GM21529 (cell line): ENCODE measurements around the gene PGAP6.
"Not testable (repeated sequence)": the region's sequence is repeated elsewhere in the genome, so short reads cannot be mapped to it uniquely, and the experiment has no call there.

Experiments
- ATAC-seq: cut with Tn5 transposase; IDR thresholded peaks from one replicate; pipeline ENCODE4 v1.9.1; 2021; ENCODE audit not compliant: unreplicated experiment

Gene PGAP6

DNA sequence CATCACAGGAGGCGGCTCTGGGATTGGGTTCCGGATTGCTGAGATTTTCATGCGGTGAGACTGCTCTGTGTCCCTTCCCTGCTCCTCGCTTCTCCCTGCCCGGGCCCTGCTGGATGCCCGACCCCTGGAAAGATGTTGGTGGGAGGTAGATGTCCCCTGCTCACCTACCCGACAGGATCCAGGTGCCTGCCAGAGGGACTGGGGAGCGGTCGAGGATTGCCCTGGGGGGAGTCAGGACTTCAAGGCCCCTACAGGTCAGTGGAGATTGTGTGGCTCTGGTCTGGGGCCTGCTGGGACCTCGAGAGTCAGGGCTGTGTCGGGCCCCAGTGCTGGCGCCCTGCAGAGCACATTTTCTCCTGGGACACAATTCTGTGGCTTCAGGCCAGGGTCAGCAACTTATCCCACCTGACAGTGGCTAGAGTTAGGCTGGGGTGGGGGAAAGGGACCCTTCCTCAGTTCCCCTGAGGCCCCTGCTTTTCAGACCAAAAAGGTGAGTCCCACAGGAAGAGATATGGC lies 23.3 kb upstream of the PGAP6 start:
- ATAC-seq = no peak

DNA sequence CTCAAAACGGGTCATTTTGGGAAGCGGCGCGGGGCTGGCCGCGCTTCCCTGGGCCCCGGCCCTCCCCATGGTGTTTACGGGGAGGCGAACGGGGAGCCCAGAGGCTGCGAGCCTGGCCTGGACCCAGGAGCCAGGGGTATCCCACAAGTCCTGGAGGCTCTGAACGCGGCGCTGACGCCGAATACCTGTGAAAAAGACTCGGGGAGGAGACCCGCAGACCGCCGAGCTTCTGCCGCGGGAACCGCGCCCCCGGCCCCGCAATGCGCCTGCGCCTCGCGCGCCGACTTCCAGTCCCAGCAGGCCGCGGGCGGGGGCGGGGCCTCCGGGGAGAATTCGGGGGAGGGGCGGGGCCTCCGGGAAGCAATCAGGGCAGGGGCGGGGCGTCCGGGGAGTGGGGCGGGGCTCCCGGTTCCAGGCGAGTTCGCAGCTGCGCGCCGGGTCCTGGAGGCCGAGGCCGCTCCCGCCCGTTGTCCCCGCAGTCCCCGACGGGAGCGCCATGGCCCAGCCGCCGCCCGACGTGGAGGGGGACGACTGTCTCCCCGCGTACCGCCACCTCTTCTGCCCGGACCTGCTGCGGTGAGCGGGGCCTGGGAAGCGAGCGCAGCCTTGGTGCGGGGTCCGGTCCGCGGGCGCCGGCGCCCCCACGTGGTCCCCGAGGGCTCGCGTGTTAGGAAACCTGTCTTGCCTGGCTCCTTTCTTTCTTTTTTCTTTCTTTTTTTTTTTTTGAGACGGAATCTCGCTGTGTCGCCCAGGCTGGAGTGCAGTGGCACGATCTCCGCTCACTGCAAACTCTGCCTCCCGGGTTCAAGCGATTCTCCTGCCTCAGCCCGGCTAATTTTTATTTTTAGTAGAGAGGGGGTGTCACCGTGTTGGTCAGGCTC lies 19.9 kb upstream of the PGAP6 start, which contains the start of gene DECR2:
DECR2 (plus strand) TSS at position 418 of the 881 bp plus-strand sequence; CDS start at position 497, 79 bp downstream.
- ATAC-seq = peak; percentile 57

DNA sequence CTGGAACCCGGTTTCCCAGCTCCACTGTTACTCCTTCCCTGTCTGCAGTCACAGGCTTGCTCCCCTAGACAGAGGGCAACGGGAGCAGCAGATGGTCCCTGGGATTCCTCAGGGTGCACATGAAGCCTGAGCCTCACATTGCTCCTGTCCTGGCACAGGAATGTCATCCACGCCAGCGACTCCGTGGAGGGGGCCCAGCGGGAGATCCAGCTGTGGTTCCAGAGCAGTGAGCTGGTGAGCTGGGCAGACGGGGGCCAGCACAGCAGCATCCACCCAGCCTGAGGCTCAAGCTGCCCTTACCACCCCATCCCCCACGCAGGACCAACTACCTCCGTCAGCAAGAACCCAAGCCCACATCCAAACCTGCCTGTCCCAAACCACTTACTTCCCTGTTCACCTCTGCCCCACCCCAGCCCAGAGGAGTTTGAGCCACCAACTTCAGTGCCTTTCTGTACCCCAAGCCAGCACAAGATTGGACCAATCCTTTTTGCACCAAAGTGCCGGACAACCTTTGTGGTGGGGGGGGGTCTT lies 18.3 kb upstream of the PGAP6 start:
- no peak for ATAC-seq

DNA sequence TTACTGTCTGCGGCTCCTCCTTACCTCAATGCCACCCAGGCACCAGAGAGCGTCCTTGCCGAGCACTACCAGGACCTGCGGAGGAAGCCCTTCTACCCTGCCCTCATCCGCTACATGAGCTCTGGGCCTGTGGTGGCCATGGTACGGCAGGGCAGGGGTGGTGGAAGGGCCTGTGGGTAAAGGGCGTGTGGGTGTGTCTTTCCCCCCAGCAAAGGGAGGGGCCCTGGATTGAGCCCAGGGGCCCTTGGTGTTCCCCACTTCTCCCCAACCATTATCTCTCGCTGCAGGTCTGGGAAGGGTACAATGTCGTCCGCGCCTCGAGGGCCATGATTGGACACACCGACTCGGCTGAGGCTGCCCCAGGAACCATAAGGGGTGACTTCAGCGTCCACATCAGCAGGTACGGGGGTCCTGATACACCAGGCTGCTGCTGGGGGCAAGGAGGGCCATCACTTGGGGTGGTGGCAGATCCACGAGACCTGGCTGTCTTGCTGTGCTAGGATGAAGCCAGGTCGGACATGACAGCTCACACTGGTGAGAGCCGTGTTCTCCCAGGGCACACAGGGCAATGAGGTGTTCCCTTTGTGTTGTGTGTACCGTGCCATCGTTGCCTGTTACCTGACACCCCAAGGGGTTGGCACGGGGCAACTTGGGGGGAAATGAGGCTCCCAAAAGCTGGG lies 17.7 kb upstream of the PGAP6 start:
- no peak for ATAC-seq

DNA sequence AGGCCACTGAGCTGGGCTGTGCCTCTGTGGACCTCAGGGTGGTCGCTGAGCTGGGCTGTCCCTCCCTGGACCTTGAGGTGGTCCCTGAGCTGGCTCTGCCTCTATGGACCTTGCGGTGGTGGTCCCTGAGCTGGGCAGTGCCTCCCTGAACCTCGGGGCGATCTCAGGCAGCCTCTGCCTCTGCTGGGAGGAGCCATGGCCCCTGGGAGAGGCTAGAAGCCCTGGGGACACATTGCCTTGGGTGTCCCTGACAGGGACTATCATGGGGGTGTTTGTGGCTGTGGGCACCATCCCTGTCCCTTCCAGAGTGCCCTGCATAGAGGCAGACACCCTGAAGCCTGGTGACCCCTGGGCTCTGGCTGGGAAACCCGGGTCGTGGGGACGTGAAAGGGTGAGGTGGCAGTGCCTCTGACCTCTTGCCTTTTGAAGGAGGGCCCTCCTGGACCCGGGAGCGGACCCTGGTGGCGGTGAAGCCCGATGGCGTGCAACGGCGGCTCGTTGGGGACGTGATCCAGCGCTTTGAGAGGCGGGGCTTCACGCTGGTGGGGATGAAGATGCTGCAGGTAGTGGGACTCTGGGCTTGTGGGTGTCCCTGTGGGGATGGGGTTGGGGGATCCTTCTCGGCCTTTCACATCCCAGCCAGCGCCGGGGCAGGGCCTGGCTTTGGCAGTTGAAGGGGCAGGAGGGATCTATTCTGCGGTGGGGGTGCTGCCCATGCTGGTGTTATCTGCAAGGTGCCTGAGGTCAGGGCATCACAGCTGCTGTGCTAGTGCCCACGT lies 17.0 kb upstream of the PGAP6 start:
- ATAC-seq = no peak

DNA sequence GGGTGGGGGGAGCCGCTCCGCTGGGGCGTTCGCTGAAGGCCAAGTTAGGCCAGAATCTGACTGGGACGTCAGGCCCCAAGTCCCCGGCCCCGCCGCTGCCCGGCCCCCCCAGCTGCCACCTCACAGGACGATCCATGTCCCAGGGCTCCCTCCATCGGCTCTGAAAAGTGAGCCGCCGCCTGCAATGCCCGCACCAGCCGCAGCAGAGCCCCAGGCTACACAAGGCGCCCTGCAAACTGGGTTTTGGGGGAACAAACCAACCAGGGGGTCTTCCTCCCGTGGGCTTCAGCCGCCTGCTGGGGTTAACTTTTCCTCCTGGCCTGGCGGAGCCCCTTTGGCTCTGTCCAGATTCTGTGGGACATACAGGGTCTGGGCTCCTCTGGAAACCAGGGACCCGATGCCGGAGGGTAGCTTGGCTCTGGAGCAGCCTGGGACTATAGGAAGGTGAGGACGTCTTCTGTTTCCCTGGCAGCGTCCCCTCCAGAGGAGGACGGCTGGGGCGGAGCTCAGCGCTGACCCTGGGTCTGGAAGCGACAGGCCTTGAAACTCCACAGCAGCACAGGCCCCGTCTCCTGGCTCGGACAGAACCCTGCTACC lies 16.1 kb upstream of the PGAP6 start:
- no peak for ATAC-seq

DNA sequence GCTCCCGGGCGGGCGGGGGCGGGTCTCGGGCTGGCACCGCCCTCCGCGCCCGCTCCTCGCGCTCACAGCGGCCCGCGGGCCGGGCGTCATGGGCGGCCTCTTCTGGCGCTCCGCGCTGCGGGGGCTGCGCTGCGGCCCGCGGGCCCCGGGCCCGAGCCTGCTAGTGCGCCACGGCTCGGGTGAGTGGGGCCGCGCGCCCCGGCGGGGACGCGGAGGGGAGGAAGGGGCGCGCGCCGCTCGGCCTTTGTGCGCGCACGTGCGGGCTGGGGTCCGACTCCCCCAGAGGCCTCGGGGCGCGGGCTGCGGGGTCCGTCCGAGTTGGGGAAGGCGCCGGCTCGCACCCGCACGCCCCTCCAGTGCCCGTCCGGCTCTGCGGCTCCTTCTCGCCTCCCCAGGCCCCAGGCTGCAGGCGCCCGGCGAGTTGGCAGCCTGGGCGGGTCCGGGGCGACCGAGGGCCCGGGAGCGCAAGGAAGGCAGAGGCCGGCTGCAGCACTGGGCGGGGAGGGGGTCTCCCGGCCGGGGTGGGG lies 15.4 kb upstream of the PGAP6 start, which contains the start of gene NME4:
NME4 (plus strand) TSS at position 65 of the 527 bp plus-strand sequence; CDS start at position 89, 24 bp downstream.
- ATAC-seq = no peak

DNA sequence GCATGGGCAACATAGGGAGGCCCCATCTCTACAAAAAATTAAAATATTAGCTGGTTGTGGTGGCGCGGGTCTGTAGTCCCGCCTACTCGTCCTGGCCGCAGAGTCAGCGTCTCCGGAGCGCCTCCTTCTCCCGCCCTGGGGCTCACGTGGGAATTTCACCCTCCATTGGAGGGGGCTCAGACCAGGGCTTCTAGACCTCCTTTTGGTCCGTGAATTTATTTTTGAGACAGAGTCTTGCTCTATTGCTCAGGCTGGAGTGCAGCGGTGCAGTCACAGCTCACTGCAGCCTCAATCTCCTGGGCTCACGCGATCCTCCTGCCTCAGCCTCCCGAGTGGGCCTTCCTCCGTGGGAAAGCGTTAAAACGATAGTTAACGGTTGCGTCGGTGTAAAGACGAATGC lies 14.8 kb upstream of the PGAP6 start:
- no peak for ATAC-seq

DNA sequence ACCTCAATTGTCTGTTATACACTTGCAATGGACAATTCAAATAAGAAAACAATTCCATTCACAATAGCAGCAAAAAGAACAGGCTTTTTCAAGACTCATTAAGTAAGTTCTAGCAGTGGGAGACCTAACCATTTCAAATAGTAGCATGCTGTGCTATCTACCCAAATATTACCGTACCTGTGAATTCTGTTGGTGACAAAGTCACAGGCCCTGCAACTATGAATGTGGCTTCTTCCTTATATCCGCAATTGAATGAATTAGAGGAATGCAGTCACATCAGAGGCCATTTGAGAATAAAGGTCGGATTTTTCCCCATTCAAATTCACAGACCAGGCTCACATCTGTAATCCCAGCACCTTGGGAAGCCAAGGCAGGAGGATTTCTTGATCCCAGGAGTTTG lies 14.4 kb upstream of the PGAP6 start:
- ATAC-seq = no peak

DNA sequence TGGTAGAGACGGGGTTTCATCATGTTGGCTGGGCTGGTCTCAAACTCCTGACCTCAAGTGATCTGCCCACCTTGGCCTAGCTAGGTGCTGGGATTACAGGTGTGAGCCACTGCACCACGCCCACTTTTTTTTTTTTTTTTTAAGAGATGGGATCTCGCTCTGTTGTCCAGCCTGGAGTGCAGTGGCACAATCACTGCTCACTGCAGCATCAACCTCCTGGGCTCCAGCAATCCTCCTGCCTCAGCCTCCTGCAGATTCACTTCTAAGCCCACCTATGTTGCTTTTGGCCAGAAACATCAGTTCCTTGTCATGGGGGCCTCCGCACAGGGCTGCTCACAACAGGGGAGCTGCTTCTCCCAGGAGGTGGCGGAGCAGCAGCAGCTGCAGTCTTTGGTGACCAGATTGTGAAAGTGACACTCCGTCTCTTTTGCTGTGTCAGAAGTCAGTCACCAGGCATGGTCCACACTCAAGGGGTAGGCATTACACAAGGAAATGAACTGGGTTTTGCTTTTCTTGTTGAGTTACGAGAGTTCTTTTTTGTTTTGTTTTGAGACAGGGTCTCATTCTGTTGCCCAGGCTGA lies 10.8 kb upstream of the PGAP6 start:
- ATAC-seq = no peak

DNA sequence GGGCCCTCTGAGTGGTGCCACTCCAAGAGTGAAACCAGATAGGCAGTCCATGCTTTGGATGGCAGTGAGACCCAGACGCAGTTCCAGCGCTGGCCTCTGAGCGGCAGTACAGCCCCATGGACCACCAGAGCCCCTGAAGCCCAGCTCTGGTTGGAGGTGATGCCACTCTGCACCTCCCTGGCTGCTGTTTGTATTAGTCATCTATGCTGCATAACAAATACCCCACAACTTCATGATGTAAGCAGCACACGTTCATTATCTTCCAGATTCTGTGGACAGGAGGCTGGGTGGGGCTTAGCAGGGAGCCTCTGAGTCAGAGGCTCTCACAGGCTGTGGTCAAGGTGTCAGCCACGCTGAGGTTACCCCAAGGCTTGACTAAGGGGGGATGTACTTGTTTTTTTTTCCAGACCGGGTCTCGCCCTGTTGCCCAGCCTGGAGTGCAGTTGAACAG lies 10.1 kb upstream of the PGAP6 start:
- ATAC-seq = no peak

DNA sequence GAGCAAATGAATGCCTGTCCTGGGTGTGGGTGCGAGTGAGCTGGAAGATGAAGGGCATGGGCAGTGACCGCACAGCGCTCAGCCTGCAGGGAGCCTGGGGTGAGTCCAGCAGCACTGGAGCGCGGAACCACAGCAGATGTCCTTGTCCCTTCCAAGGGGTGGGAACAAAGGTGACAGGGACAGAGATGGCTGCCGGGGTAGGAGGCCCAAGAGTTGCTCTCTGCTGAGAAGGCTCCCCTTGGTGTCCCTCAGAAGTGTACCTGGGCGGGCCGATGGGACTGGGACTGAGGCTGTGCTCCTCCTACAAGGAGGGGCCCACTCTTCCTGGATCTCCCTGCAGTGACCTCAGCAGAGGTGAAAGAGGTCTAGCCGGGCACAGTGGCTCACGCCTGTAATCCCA lies 7.6 kb upstream of the PGAP6 start:
- no peak for ATAC-seq

DNA sequence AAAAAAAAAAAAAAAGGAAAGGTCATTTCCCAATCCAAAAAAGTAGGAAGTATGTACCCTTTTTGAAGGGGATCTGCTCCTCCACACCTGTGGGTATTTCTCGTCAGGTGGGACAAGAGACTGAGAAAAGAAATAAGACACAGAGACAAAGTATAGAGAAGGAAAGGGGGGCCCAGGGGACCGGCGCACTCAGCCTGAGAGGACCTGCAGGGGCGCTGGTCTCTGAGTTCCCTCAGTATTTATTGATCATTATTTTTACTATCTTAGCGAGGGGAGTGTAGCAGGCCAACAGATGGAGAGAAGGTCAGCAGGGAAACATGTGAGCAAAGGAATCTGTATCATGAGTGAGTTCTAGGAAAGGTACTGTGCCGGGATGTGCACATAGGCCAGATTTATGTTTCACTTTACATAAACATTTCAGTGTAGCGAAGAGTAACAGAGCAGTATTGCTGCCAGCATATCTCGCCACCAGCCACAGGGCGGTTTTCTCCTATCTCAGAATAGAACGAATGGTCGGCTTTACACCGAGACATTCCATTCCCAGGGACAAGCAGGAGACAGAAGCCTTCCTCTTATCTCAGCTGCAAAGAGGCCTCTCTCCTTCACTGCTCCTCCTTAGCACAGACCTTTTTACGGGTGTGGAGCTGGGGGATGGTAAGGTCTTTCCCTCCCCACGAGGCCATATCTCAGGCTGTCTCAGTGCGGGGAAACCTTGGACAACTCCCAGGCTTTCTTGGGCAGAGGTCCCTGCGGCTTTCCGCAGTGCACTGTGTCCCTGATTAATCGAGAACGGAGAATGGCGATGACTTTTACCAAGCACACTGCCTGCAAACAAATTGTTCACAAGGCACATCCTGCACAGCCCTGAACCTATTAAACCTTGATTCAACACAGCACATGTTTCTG lies 6.2 kb upstream of the PGAP6 start:
- ATAC-seq = not testable (repeated sequence)

DNA sequence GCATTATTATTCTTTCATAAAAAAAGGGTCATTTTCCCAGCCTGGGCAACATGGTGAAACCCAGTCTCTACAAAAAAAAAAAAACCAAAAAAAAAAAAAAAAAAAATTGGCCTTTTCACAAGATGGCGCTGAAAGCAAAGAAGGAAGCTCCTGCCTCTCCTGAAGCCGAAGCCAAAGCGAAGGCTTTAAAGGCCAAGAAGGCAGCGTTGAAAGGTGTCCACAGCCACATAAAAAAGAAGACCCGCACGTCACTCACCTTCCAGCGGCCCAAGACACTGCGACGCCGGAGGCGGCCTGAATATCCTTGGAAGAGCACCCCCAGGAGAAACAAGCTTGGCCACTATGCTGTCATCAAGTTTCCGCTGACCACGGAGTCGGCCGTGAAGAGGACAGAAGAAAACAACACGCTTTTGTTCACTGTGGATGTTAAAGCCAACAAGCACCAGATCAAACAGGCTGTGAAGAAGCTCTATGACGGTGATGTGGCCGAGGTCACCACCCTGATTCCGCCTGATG lies 4.9 kb upstream of the PGAP6 start:
- no peak for ATAC-seq

DNA sequence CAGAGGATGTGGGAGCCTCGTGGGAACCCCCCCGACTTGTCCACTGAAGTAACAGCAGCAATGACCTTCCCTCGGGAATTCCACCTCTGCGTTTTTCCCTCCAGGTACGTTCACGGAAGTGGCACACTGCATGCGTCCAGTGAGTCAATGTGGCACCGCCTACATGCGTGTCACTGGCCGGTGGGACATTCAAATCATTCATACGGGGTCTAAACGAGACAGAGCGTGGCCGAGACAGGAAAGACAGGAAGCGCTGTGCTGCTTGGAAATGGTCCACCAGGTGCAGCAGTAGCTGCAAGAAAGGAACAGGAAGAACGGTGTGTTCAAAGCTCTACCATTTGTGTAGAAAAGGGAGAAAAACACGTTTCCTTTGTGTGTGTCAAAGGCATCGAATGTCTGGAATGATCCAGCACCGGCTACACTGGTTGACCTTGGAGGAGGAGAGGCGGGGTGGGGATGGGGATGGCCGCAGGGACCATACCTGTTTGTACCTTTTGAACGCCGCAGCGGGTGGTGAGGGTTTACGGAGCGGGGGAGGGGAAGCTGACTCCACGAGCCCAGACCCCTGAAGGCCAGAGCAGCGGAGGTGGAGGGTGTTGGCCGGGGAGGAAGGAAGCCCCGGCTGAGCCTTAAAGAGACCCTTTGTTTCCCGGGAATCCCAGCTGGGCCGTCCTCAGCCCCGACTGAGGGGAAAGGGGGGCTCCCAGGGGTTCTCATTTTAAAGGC lies 1.7 kb upstream of the PGAP6 start:
- no peak for ATAC-seq

DNA sequence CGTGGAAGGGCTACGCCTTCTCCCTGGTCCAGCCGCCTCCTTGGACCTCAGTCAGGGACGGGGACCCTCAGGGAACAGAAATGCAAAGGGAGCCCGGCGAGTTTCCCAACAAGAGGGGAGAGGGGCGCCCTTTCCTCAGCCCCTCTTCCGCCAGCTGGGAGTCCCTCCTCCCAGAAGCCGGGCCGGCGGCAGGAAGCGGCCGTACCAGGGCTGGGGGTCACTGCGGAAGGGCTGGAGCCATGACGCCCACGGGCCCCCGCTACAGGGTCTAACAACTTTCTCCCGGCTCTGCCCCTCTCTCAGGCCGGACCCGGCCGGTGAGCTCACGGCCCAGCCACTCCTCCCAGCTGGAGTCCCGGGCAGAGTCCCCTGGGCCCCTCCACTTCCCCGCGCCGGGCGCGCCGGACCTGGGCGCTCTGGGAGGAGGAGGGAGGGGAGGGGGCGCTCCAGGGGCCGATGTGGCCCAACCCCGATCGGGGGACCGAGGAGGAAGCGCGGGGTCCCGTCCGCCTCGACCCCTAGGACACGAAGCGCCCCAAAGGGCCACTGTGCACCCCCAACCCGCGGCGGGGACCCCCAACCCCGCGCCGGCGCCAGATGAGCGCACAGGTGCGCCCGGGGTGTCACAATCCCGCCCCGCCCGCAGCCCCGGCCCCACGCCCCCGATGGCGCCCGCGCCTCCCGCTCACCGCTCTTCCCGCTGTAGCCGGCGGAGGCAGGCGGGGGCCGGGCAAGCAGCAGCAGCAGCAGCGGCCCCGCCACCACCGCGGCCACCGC lies 578 bp downstream of the PGAP6 start:
- peak; percentile 30 for ATAC-seq

DNA sequence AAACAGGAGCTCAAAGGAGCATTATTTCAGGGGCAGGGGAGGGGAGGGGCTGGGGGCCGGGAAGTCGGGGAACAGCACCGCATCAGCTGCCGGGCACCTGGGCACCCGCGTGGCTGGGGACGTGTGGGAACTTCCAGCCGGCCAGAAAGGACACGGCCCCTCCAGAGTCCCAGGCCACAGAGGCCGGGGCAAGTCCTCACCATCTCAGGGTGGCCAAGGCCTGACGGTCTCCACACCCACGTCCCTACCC lies 1.1 kb downstream of the PGAP6 start:
- peak; percentile 10 for ATAC-seq
